ENCODE results near the gene SMARCA5.

SMARCA5 gene

GRCh38 chr4:143531788-143532491 is 18.4 kb downstream of the SMARCA5 start:
- no peak overlapping the region for H3K4me3 ChIP-seq (ENCODE audit: low read length)
- TF ChIP-seq, protein P1, sequence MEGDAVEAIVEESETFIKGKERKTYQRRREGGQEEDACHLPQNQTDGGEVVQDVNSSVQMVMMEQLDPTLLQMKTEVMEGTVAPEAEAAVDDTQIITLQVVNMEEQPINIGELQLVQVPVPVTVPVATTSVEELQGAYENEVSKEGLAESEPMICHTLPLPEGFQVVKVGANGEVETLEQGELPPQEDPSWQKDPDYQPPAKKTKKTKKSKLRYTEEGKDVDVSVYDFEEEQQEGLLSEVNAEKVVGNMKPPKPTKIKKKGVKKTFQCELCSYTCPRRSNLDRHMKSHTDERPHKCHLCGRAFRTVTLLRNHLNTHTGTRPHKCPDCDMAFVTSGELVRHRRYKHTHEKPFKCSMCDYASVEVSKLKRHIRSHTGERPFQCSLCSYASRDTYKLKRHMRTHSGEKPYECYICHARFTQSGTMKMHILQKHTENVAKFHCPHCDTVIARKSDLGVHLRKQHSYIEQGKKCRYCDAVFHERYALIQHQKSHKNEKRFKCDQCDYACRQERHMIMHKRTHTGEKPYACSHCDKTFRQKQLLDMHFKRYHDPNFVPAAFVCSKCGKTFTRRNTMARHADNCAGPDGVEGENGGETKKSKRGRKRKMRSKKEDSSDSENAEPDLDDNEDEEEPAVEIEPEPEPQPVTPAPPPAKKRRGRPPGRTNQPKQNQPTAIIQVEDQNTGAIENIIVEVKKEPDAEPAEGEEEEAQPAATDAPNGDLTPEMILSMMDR (conservative IDR thresholded peaks at IDR 0.05; ENCODE audit: low read length): no peak

GRCh38 chr4:143538979-143539669 is 25.6 kb downstream of the SMARCA5 start:
- TF ChIP-seq, protein P1 (conservative IDR thresholded peaks at IDR 0.05; ENCODE audit: low read length): no peak
- DNase-seq (ENCODE audit: low read depth): no peak
- no peak overlapping the region for H3K4me3 ChIP-seq (ENCODE audit: low read length)

More at GRCh38 chr4:143531788-143532491, 18.4 kb downstream of the SMARCA5 start:
- DNase-seq (ENCODE audit: low read depth): no peak

DNA sequence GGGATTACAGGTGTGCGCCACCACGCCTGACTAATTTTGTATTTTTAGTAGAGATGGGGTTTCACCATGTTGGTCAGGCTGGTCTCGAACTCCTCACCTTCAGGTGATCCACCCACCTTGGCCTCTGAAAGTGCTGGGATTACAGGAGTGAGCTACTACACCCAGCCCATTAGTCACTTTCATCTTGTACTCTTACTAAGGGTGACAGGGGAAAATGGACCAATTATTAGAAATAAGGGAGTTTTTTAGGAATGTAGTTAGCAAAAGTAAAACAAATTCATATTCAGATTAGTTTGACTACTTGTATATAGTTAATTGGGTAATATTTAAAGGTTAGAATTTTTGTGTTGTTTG is 26.1 kb downstream of the SMARCA5 start:
- no peak for DNase-seq (ENCODE audit: low read depth)
- TF ChIP-seq, protein P1 (conservative IDR thresholded peaks at IDR 0.05; ENCODE audit: low read length): no peak
- no peak overlapping the region for H3K4me3 ChIP-seq (ENCODE audit: low read length)

DNA sequence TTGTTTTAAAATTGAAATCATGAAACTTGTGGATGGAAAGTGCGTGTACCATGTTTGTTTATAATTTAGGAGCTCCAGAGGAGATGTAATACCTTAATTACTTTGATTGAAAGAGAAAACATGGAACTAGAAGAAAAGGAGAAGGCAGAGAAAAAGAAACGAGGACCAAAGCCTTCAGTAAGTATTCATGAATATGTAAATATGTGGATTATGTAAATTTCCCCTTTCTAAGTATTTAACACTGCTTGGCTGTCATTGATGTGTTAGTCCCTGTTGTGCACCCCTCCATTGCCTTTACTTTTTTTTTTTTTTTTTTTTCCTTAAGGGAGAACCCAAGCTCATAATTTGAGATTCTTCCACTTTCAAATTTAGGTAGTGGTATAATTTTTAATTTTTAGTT is 36.4 kb downstream of the SMARCA5 start:
- H3K4me3 ChIP-seq (ENCODE audit: low read length): no peak overlapping the region
- TF ChIP-seq, protein P1 (conservative IDR thresholded peaks at IDR 0.05; ENCODE audit: low read length): no peak
- no peak for DNase-seq (ENCODE audit: low read depth)

- no peak overlapping the region for H3K4me3 ChIP-seq (ENCODE audit: low read length)
- no peak for DNase-seq (ENCODE audit: low read depth)
- TF ChIP-seq, protein P1 (conservative IDR thresholded peaks at IDR 0.05; ENCODE audit: low read length): no peak
Measured at GRCh38 chr4:143554728-143555597, 41.5 kb downstream of the SMARCA5 start.

DNA sequence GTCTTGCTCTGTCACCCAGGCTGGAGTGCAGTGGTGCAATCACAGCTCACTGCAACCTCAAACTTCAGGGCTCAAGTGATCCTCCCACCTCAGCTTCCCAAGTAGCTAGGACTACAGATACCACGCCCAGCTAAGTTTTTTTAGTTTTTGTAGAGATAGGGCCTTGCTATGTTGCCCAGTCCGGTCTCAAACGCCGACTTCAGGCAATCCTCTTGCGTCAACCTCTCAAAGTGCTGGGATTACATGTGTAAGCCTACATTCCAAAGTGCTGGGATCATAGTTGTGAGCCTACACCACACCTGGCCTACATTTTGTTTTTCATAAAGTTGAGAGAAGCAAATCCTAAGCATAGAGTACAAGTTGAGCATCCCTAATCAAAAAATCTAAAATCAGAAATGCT is 42.2 kb downstream of the SMARCA5 start:
- TF ChIP-seq, protein P1 (conservative IDR thresholded peaks at IDR 0.05; ENCODE audit: low read length): no peak
- DNase-seq (ENCODE audit: low read depth): no peak
- no peak overlapping the region for H3K4me3 ChIP-seq (ENCODE audit: low read length)
